GM12878 (cell line): Measurements from ENCODE around the gene HOXC5. TPM values are rescaled to one million over a fixed set of nuclear protein-coding genes. Genes with fewer than 3 reads are reported as not detected.
A peak's percentile ranks its signal among the peaks of the same experiment; 100 is the strongest.

Source experiments
- ATAC-seq: fragments of 200-7000 bp; cut with Tn5 transposase; 3 replicates; pipeline ENCODE4 v1.9.1; 2020; ENCODE audit warnings: mild to moderate bottlenecking, moderate library complexity
- BruUV-seq: library from RNA; stranded (reverse); fragments of 400-500 nt; replicated peaks from 2 replicates; lab custom pipeline; 2021; lab: Mats Ljungman, UMichigan
- CTCF ChIA-PET: fragments of 300-600 bp; sonication (Branson Sonifier 250); formaldehyde crosslinking; extraction: SDS; loops from one replicate; lab custom pipeline; 2021; ENCODE audit warnings: inconsistent platforms; lab: Yijun Ruan, JAX
- POLR2A ChIA-PET: fragments of 350-600 bp; formaldehyde crosslinking; extraction: SDS; loops from one replicate; lab custom pipeline; 2021; ENCODE audit warnings: inconsistent platforms; lab: Charles Lee
- RAD21 ChIA-PET: fragments of 300-600 bp; sonication (Branson Sonifier 250); formaldehyde crosslinking; loops from one replicate; lab custom pipeline; 2023; ENCODE audit warnings: antibody characterized with exemption; ENCODE audit not compliant: unreplicated experiment; lab: Charles Lee
- SMC1A ChIA-PET: fragments of 300-600 bp; sonication (Branson Sonifier 250); formaldehyde crosslinking; loops from one replicate; lab custom pipeline; 2023; ENCODE audit not compliant: unreplicated experiment, uncharacterized antibody; lab: Charles Lee
- DNase-seq: peaks from one replicate; pipeline ENCODE4 v3.0.0-alpha.2; 2011; ENCODE audit warnings: low read depth, low spot score
- FAIRE-seq: peaks from 3 replicates; lab custom pipeline; 2011; peaks lifted over from hg19 to GRCh38; lab: Jason Lieb, UNC
- H2AFZ ChIP-seq: 2 replicates; pipeline ENCODE4 v1.6.0; 2011; ENCODE audit warnings: low read depth, low read length, control low read depth; ENCODE audit not compliant: control insufficient read depth
- H3K27ac ChIP-seq: 2 replicates; pipeline ENCODE4 v1.5.1; 2011; ENCODE audit warnings: control low read depth; ENCODE audit not compliant: control insufficient read depth, insufficient read depth
- H3K27me3 ChIP-seq, 2 experiments: replicated peaks in 1 of 2; 2 replicates each; pipeline versions ENCODE4 v1.6.0 to v1.6.1; 2011; ENCODE audit warnings: low read length in 1 of 2; ENCODE audit not compliant: control insufficient read depth in 2 of 2, insufficient read depth in 2 of 2
- H3K36me3 ChIP-seq, 2 experiments: 2 replicates each; pipeline ENCODE4 v1.5.1; 2011; ENCODE audit warnings: low read length in 1 of 2; ENCODE audit not compliant: control insufficient read depth in 2 of 2, insufficient read depth in 2 of 2
- H3K4me1 ChIP-seq: 2 replicates; pipeline ENCODE4 v1.6.1; 2011; ENCODE audit warnings: mild to moderate bottlenecking, low read length, moderate library complexity, mixed read lengths; ENCODE audit not compliant: control insufficient read depth, insufficient read depth
- H3K4me2 ChIP-seq: 2 replicates; pipeline ENCODE4 v1.6.0; 2011; ENCODE audit warnings: control low read depth; ENCODE audit not compliant: control insufficient read depth, insufficient read depth
- H3K4me3 ChIP-seq: fragments of 200-600 bp; sonication (generic); 2 replicates; pipeline ENCODE4 v1.5.1; 2016
- H3K79me2 ChIP-seq: 2 replicates; pipeline ENCODE4 v1.6.0; 2011; ENCODE audit warnings: low read length; ENCODE audit not compliant: control insufficient read depth, insufficient read depth
- H3K9ac ChIP-seq: 2 replicates; pipeline ENCODE4 v1.8.0; 2011; ENCODE audit warnings: low read length, control low read depth, mixed read lengths; ENCODE audit not compliant: control insufficient read depth, insufficient read depth
- H3K9me3 ChIP-seq: replicated peaks from 3 replicates; pipeline ENCODE4 v1.5.1; 2011; ENCODE audit warnings: mild to moderate bottlenecking, low read length; ENCODE audit not compliant: control insufficient read depth, insufficient read depth
- H4K20me1 ChIP-seq: 2 replicates; pipeline ENCODE4 v1.6.0; 2011; ENCODE audit not compliant: control insufficient read depth, insufficient read depth
- EZH2 ChIP-seq: IDR thresholded peaks from 2 replicates; pipeline ENCODE4 v1.6.1; 2012; ENCODE audit warnings: low read depth, mild to moderate bottlenecking, control low read depth, inconsistent platforms, low read length, borderline replicate concordance; ENCODE audit not compliant: control insufficient read depth
- PBX3 ChIP-seq: IDR thresholded peaks from 2 replicates; pipeline ENCODE4 v1.6.1; 2011; ENCODE audit warnings: mild to moderate bottlenecking, low read depth, low read length, moderate library complexity; ENCODE audit not compliant: insufficient replicate concordance
- PKNOX1 ChIP-seq: fragments of 450-650 bp; IDR thresholded peaks from 2 replicates; pipeline ENCODE4 v1.6.1; 2016; ENCODE audit warnings: mild to moderate bottlenecking
- TAF1 ChIP-seq: IDR thresholded peaks from 2 replicates; pipeline ENCODE4 v1.6.1; 2011; ENCODE audit warnings: mild to moderate bottlenecking, low read depth, low read length, borderline replicate concordance
- USF2 ChIP-seq: IDR thresholded peaks from 2 replicates; pipeline ENCODE4 v1.6.1; 2011; ENCODE audit warnings: low read depth, low read length, improper control_type of control experiment, borderline replicate concordance
- WGBS: methylation state at CpG from one replicate; pipeline ENCODE4 v1.1.6; 2016; ENCODE audit warnings: low lambda C conversion rate; ENCODE audit not compliant: insufficient replicate concordance, insufficient coverage; ENCODE audit errors: missing lambda C conversion rate; 5-methylcytosine and 5-hydroxymethylcytosine counted together
- in situ Hi-C: fragments of 300-500 bp; cut with MboI; formaldehyde crosslinking; loops from 9 replicates; pipeline ENCODE4 v1.14.3; 2018; ENCODE audit warnings: mixed read lengths
- intact Hi-C: fragments of 100-400 bp; cut with micrococcal nuclease; formaldehyde crosslinking; loops from one replicate; pipeline ENCODE4 v1.14.2; 2022; ENCODE audit not compliant: unreplicated experiment
- polyA plus RNA-seq, 11 experiments: library from polyadenylated mRNA; depleted of rRNA in 4 of 11; unstranded in 6 of 11; stranded (reverse) in 5 of 11; fragments of >200 nt; fragmentation: Nextera tagmentation in 4 of 11; fragmentation: Illumina TruSeq in 1 of 11; extraction: Ambion mirVana in 4 of 11; extraction: Trizol in 1 of 11; gene quantifications; 1 replicate in 1 of 11; 2 replicates in 10 of 11; pipeline versions ENCODE4 v1.2.1 to v1.2.3, GENCODE V29; 2011 to 2016; ENCODE audit warnings: inconsistent platforms in 2 of 11, missing spikeins in 2 of 11, low read depth in 1 of 11
- total RNA-seq, 4 experiments: library from RNA; depleted of rRNA in 3 of 4; stranded (reverse); fragments of >200 nt in 3 of 4; fragmentation: Illumina TruSeq in 1 of 4; extraction: Trizol in 1 of 4; gene quantifications; 2 replicates each; pipeline versions ENCODE4 v1.2.1 to v1.2.3, GENCODE V29; 2013 to 2021

HOXC5 gene
- total and polyA plus RNA-seq, 10 of the 15 experiments (the other 5 are each of a cell fraction or from before 2014, with no cell fraction given), result 0.11 TPM; not detected in 9

- Histone ChIP-seq H3K36me3 (no peaks in the 10 kb centered on the region), H3K79me2 (no peaks in the 10 kb centered on the region), H3K9me3 (no peaks in the 10 kb centered on the region)
- 35% methylated on average over 22 of the region's 35 CpGs for WGBS
- no peak for FAIRE-seq
- ChIA-PET CTCF (interaction anchor here (1.0 to 4.2 kb wide), 8 partner anchors 9 to 232 kb away, joined by 3 to 20 read pairs (median 4); partner anchors contain the start of gene SMUG1), RAD21 (interaction anchor here (0.7 to 0.9 kb wide), 2 partner anchors 10 to 26 kb away, joined by 3 read pairs; no protein-coding TSS in a partner anchor), POLR2A (no interaction called here)
- no TSS peak for BruUV-seq
- DNase-seq, result no peak
- 0 out of 2 replicates have a peak, but pooled peaks have one; percentile 5 for TF ChIP-seq EZH2
- peak; percentile 75 for TF ChIP-seq PKNOX1
- TF ChIP-seq PBX3, result peak; percentile 44
- TF ChIP-seq USF2, result no peak
- no peak for TF ChIP-seq TAF1
- TF ChIP-seq, all 136 proteins: peak for 3
- H3K4me3 ChIP-seq, result no peak overlapping the region
- no peaks in the 10 kb centered on the region for H4K20me1 ChIP-seq
- H2AFZ ChIP-seq, result no peak overlapping the region
- intact Hi-C loops, result no loop called here
- H3K27me3 ChIP-seq, result peaks cover 23 to 53% of the 10 kb centered on the region in 2 experiments
- in situ Hi-C loops, result no loop called here
- no peak overlapping the region for H3K9ac ChIP-seq
- no peak overlapping the region for H3K4me2 ChIP-seq
- SMC1A ChIA-PET, result interaction anchor here (0.8 to 1.7 kb wide), 4 partner anchors 20 to 209 kb away, joined by 3 to 4 read pairs (median 3); partner anchors contain the start of gene HOXC5
- ATAC-seq, result no peak; the same call in 2 of the 3 replicates
- no peak overlapping the region for H3K27ac ChIP-seq
- peaks cover 7% of the 10 kb centered on the region for H3K4me1 ChIP-seq
Measured at GRCh38 chr12:53997204-53998109, 35.4 kb upstream of the HOXC5 start.
